Neutrophil (primary cell): ENCODE results near the gene ENOX1.

Experiments
- H3K27ac ChIP-seq: fragments of 200-600 bp; sonication (generic); 2 replicates; pipeline ENCODE4 v1.5.1; 2016; ENCODE audit warnings: mild to moderate bottlenecking, moderate library complexity
- H3K27me3 ChIP-seq: fragments of 200-600 bp; sonication (generic); 2 replicates; pipeline ENCODE4 v1.6.0; 2016; ENCODE audit warnings: mild to moderate bottlenecking
- H3K36me3 ChIP-seq: fragments of 200-600 bp; sonication (generic); 2 replicates; pipeline ENCODE4 v1.5.1; 2017
- H3K4me1 ChIP-seq, 2 experiments: fragments of 200-600 bp in 1 of 2; sonication (generic) in 1 of 2; 1 replicate in 1 of 2; 2 replicates in 1 of 2; pipeline versions ENCODE4 v1.5.1 to v1.6.1; 2013 to 2016; ENCODE audit warnings: low read depth in 1 of 2, low read length in 1 of 2, mild to moderate bottlenecking in 1 of 2, moderate library complexity in 1 of 2; ENCODE audit not compliant: control insufficient read depth in 1 of 2, insufficient read depth in 1 of 2
- H3K4me3 ChIP-seq, 2 experiments: fragments of 200-600 bp in 1 of 2; sonication (generic) in 1 of 2; 1 replicate in 1 of 2; 2 replicates in 1 of 2; pipeline ENCODE4 v1.5.1; 2013 to 2016; ENCODE audit warnings: low read depth in 1 of 2, low read length in 1 of 2, mild to moderate bottlenecking in 1 of 2, moderate library complexity in 1 of 2
- H3K9me3 ChIP-seq: fragments of 200-600 bp; sonication (generic); 2 replicates; pipeline ENCODE4 v1.5.1; 2016
- TF ChIP-seq, protein P1 (sequence below): fragments of 200-600 bp; sonication (generic); IDR thresholded peaks from 2 replicates; pipeline ENCODE4 v1.5.1; 2016; ENCODE audit warnings: antibody characterized with exemption

The ENOX1 gene

DNA sequence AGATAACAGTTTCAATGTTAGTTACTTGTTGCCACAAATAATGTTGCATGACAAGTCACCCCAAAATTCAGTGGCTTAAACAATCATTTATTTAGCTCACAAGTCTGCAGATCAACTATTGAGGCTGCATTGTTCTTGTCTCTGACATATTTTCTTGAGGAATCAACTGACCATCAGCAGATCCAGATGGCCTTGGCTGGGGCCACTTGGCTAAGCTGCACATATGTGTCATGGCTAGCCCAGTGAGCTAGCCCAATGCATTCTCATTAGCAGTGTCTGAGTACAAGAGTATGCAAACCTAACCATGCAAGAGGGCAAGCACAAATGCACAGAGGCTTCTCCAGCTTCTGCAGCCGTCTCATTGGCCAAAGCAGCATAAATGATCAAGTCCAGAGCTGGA is 583.0 kb downstream of the ENOX1 start:
- Histone ChIP-seq H3K9me3 (no peaks in the 10 kb centered on the region), H3K27ac (no peak overlapping the region), H3K4me3 (no peak overlapping the region), H3K4me1 (no peaks in the 10 kb centered on the region), H3K36me3 (no peaks in the 10 kb centered on the region), H3K27me3 (no peaks in the 10 kb centered on the region)
- TF ChIP-seq, protein P1, sequence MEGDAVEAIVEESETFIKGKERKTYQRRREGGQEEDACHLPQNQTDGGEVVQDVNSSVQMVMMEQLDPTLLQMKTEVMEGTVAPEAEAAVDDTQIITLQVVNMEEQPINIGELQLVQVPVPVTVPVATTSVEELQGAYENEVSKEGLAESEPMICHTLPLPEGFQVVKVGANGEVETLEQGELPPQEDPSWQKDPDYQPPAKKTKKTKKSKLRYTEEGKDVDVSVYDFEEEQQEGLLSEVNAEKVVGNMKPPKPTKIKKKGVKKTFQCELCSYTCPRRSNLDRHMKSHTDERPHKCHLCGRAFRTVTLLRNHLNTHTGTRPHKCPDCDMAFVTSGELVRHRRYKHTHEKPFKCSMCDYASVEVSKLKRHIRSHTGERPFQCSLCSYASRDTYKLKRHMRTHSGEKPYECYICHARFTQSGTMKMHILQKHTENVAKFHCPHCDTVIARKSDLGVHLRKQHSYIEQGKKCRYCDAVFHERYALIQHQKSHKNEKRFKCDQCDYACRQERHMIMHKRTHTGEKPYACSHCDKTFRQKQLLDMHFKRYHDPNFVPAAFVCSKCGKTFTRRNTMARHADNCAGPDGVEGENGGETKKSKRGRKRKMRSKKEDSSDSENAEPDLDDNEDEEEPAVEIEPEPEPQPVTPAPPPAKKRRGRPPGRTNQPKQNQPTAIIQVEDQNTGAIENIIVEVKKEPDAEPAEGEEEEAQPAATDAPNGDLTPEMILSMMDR: no peak

DNA sequence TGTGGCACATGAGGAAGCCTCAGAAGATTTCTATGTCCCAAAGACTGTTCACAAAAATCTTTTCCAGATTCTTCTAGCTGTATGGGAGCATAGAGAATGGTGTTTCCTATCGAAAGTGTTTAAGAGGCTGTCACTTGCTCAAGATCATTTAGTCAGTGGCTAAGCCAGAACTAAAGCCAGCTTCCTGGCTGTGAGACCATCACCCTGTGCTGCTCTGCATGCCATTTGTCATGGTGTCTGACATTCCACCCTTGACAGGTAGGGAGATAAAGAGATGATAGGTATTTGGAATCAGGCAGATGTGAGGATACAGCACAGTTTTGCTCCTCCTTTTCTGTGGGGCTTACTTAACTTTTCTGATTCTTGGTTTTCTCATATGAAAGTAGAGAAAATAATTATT is 586.0 kb downstream of the ENOX1 start:
- H3K4me3 ChIP-seq: no peak overlapping the region
- H3K9me3 ChIP-seq: no peaks in the 10 kb centered on the region
- TF ChIP-seq, protein P1: no peak
- no peaks in the 10 kb centered on the region for H3K4me1 ChIP-seq
- no peaks in the 10 kb centered on the region for H3K36me3 ChIP-seq
- H3K27me3 ChIP-seq: no peaks in the 10 kb centered on the region
- no peak overlapping the region for H3K27ac ChIP-seq

DNA sequence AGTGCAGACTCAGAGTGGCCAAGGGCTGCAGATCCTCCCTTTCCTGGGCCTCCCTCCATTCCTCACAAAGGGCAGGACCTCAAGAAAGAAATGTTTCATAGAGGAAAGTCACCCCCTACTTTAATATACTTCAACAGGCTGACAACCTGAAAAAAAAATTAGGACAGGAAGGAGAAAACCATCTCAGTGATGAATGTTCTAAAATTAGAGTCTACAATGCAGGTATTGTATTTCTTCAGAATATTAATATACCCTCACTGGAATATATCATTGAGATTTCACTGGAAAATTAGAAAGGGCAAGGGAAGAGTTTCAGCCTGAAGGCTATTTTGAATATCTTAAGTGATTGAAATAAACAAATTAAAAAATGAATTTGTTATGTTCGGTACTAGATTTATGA is 586.5 kb downstream of the ENOX1 start:
- H3K4me3 ChIP-seq: no peak overlapping the region
- TF ChIP-seq, protein P1: no peak
- no peaks in the 10 kb centered on the region for H3K9me3 ChIP-seq

DNA sequence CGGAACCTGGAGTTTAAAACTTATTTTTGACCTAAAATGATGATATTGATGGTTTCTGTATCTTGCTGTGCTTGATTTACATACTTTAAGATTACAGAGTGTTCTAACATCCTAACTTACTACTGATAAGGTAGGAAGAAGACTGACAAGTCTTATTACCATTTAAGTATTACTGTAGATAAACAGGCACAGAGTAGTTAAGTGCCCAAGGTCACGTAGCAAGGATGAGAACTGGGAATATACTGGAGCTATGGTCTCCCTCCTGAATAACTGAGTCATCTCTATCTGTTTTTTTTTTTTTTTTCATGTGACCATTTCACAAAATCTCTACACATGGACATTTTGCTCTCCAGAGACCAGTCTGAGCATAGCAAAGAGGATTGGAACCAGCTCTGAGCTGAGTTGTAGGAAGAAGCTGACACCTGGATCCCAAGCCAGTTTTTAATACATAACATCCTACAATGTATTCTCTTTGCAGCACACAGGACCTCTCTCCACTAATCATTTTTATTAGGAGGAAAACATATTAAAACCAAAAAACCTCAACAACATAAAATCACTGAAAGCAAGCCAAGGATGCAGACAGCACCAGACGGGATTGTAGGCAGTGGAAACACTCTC is 589.9 kb downstream of the ENOX1 start:
- H3K27me3 ChIP-seq: no peaks in the 10 kb centered on the region
- no peaks in the 10 kb centered on the region for H3K9me3 ChIP-seq
- TF ChIP-seq, protein P1: no peak
- no peaks in the 10 kb centered on the region for H3K4me1 ChIP-seq
- no peaks in the 10 kb centered on the region for H3K36me3 ChIP-seq
- H3K4me3 ChIP-seq: no peak overlapping the region
- H3K27ac ChIP-seq: no peak overlapping the region

More for the DNA sequence above, 586.5 kb downstream of the ENOX1 start:
- Histone ChIP-seq H3K36me3 (no peaks in the 10 kb centered on the region), H3K4me1 (no peaks in the 10 kb centered on the region), H3K27me3 (no peaks in the 10 kb centered on the region), H3K27ac (no peak overlapping the region)

DNA sequence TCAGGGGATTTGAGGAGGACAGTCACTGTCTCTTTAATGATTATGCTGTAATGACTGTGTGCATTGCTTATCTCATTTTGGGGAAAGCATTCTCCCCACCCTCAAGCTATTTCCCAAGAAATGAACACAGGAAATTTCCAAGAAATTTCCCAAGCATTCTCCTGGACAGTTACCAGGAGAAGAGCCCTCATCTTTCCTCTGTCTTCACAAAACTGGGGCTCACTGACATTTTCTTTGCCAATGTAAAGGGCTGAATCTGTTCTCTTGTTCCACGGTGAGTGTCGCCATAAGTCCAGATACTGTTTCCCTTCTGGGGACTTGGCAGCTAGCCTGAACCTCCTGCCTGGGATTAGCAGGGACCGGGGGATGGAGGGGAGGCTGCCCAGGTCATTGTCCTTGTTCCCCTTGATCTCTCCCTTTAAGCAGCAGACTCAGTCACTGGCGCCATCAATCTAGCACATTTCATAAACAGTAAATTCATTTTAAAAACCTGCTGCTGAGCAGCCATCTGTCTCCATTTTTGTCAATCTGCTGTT is 590.6 kb downstream of the ENOX1 start:
- no peak overlapping the region for H3K27ac ChIP-seq
- no peaks in the 10 kb centered on the region for H3K4me1 ChIP-seq
- H3K4me3 ChIP-seq: no peak overlapping the region
- H3K9me3 ChIP-seq: no peaks in the 10 kb centered on the region
- no peaks in the 10 kb centered on the region for H3K36me3 ChIP-seq
- TF ChIP-seq, protein P1: no peak
- H3K27me3 ChIP-seq: no peaks in the 10 kb centered on the region
